ENCODE data around the gene MCM8.

DNA sequence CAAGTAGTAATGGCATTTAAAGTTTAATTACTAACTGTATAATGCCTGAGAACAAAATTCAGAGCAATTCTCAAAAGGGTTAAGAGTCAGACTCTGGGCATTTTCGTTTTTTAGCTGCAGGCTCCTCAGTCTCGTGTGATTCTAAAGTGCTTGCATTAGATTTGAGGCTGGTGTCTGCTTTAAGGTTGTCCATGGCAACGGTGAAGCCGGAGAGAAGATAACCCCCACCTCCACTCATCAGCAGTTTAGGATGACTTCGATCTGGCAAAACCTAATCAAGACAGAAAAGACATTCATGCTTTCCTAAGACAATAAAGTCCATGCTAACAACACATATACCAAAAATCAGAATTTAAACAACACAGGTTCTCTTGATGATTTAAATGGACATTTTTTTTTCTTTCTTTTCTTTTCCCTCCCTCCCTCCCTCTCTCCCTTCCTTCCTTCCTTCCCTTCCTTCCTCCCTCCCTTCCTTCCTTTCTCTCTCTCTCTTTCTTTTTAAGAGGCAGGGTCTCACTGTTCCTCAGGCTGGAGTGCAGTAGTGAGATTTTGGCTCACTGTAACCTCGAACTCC lies 11.9 kb upstream of the MCM8 start:
- TF ChIP-seq, protein P1, sequence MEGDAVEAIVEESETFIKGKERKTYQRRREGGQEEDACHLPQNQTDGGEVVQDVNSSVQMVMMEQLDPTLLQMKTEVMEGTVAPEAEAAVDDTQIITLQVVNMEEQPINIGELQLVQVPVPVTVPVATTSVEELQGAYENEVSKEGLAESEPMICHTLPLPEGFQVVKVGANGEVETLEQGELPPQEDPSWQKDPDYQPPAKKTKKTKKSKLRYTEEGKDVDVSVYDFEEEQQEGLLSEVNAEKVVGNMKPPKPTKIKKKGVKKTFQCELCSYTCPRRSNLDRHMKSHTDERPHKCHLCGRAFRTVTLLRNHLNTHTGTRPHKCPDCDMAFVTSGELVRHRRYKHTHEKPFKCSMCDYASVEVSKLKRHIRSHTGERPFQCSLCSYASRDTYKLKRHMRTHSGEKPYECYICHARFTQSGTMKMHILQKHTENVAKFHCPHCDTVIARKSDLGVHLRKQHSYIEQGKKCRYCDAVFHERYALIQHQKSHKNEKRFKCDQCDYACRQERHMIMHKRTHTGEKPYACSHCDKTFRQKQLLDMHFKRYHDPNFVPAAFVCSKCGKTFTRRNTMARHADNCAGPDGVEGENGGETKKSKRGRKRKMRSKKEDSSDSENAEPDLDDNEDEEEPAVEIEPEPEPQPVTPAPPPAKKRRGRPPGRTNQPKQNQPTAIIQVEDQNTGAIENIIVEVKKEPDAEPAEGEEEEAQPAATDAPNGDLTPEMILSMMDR (IDR thresholded peaks at IDR 0.05; ENCODE audit: insufficient read depth, low read length): no peak
- TF ChIP-seq POLR2AphosphoS5 (IDR thresholded peaks at IDR 0.05; ENCODE audit: low read depth): no peak

Measured in HL-60 (cell line).